Colonic mucosa (tissue), 4 donors: ENCODE measurements around the gene SPATA13. TPM values are rescaled to one million over a fixed set of nuclear protein-coding genes. Genes with fewer than 3 reads are reported as not detected.
"Not testable (repeated sequence)": the region's sequence is repeated elsewhere in the genome, so short reads cannot be mapped to it uniquely, and the experiment has no call there.

Experiments used
- DNase-seq: peaks from one replicate; pipeline ENCODE4 v3.0.0-alpha.2; 2020
- H3K27ac ChIP-seq: fragments of 200-600 bp; one replicate; pipeline ENCODE4 v1.8.0; 2021
- H3K27me3 ChIP-seq: fragments of 200-600 bp; one replicate; pipeline ENCODE4 v1.8.0; 2021
- H3K36me3 ChIP-seq: fragments of 200-600 bp; one replicate; pipeline ENCODE4 v1.8.0; 2021
- H3K4me1 ChIP-seq: fragments of 200-600 bp; one replicate; pipeline ENCODE4 v1.8.0; 2021; ENCODE audit warnings: mild to moderate bottlenecking
- H3K4me3 ChIP-seq: fragments of 200-600 bp; one replicate; pipeline ENCODE4 v1.8.0; 2021
- H3K9ac ChIP-seq, 2 donors: one replicate each; pipeline ENCODE4 v1.7.0; 2013; ENCODE audit warnings: control low read depth in 2 of 2, low read depth in 2 of 2, low read length in 2 of 2
- H3K9me3 ChIP-seq: fragments of 200-600 bp; one replicate; pipeline ENCODE4 v1.8.0; 2021
- intact Hi-C: fragments of 100-400 bp; cut with DNase I; formaldehyde crosslinking; loops from one replicate; pipeline ENCODE4 v1.14.1; 2022
- total RNA-seq, 2 donors: library from RNA; stranded (reverse); fragmentation: NEBNext Ultra II Directional in 1 of 2; extraction: Animal tissue kit (Norgen Biotek cat#: 25700) in 1 of 2; gene quantifications; one replicate each; pipeline ENCODE4 v1.2.1, GENCODE V29; 2021
- TF ChIP-seq, protein P1 (sequence below): fragments of 200-600 bp; IDR thresholded peaks from one replicate; pipeline ENCODE4 v1.8.0; 2022; ENCODE audit warnings: antibody characterized with exemption, mild to moderate bottlenecking
- donor health status: healthy.
- donor health status: DM: no; HTN: no; CAD: no.
- donor health status: DM: no; HTN: no; CAD: no.

The SPATA13 gene
- total RNA-seq, 2 donors from 2014 or later = 41.5 to 43.8 TPM

DNA sequence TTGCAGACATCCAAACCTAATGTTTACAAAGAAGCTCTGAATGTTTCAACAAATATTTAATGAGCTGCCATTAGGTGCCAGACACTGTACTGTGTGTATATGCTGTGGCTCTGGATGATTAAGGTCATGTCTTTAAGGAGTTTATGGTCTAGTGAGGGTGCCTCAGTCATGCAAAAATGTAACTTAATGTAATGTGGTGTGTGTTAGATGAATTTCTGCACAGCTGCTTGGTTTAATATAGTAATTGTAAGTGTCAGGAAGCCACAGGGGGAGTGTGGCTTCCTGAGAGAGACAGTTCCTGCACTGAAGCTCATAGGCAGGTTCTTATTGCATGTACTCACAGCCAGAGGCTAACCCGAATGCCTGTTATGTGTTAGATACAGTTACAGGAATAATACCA lies 43.3 kb downstream of the SPATA13 start:
- Histone ChIP-seq H3K9ac (no peak overlapping the region), H3K27me3 (no peaks in the 10 kb centered on the region), H3K27ac (no peak overlapping the region), H3K9me3 (no peaks in the 10 kb centered on the region), H3K36me3 (no peaks in the 10 kb centered on the region), H3K4me3 (no peak overlapping the region), H3K4me1 (no peaks in the 10 kb centered on the region)
- no peak for DNase-seq
- TF ChIP-seq, protein P1, sequence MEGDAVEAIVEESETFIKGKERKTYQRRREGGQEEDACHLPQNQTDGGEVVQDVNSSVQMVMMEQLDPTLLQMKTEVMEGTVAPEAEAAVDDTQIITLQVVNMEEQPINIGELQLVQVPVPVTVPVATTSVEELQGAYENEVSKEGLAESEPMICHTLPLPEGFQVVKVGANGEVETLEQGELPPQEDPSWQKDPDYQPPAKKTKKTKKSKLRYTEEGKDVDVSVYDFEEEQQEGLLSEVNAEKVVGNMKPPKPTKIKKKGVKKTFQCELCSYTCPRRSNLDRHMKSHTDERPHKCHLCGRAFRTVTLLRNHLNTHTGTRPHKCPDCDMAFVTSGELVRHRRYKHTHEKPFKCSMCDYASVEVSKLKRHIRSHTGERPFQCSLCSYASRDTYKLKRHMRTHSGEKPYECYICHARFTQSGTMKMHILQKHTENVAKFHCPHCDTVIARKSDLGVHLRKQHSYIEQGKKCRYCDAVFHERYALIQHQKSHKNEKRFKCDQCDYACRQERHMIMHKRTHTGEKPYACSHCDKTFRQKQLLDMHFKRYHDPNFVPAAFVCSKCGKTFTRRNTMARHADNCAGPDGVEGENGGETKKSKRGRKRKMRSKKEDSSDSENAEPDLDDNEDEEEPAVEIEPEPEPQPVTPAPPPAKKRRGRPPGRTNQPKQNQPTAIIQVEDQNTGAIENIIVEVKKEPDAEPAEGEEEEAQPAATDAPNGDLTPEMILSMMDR = no peak
- intact Hi-C loops = no loop called here

GRCh38 chr13:24205076-24205475 lies 44.6 kb downstream of the SPATA13 start:
- H3K27me3 ChIP-seq, H3K4me1 ChIP-seq, H3K9me3 ChIP-seq, H3K36me3 ChIP-seq, intact Hi-C loops, H3K27ac ChIP-seq, H3K9ac ChIP-seq, H3K4me3 ChIP-seq, DNase-seq: not testable (repeated sequence)

- Histone ChIP-seq H3K4me3 (no peak overlapping the region), H3K9ac (no peak overlapping the region), H3K9me3 (no peaks in the 10 kb centered on the region), H3K27ac (no peak overlapping the region), H3K36me3 (no peaks in the 10 kb centered on the region), H3K27me3 (no peaks in the 10 kb centered on the region), H3K4me1 (no peaks in the 10 kb centered on the region)
- intact Hi-C loops = no loop called here
- TF ChIP-seq, protein P1 = no peak
- DNase-seq = no peak
Measured at GRCh38 chr13:24207841-24208667, 47.5 kb downstream of the SPATA13 start.

DNA sequence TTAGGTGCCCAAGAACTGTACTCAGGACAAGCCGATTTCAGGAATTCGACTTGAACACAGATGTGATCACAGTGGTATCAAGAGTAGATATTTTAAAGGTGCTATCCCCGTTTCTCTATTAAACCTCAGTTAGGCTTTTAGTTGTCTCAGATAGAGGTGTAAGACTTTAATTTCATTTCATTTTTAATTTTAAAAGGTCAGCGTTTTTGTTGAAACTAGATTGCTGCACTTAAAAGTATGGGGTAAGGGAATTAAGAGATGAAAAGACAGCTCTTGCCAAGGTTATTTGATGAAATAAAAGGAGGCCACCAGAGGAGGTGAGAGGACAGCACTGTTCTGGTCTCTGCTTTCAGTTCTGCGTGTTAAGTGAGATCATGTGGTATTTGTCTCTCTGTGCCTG lies 48.6 kb downstream of the SPATA13 start:
- intact Hi-C loops = no loop called here
- no peaks in the 10 kb centered on the region for H3K4me1 ChIP-seq
- H3K27ac ChIP-seq = no peak overlapping the region
- TF ChIP-seq, protein P1 = no peak
- no peak overlapping the region for H3K9ac ChIP-seq
- H3K27me3 ChIP-seq = no peaks in the 10 kb centered on the region
- H3K9me3 ChIP-seq = no peaks in the 10 kb centered on the region
- no peak for DNase-seq
- H3K36me3 ChIP-seq = no peaks in the 10 kb centered on the region
- H3K4me3 ChIP-seq = no peak overlapping the region

GRCh38 chr13:24212254-24212653 lies 51.7 kb downstream of the SPATA13 start:
- TF ChIP-seq, protein P1 = no peak
- Histone ChIP-seq H3K9ac (no peak overlapping the region), H3K9me3 (no peaks in the 10 kb centered on the region), H3K4me3 (no peak overlapping the region), H3K4me1 (no peaks in the 10 kb centered on the region), H3K36me3 (no peaks in the 10 kb centered on the region), H3K27ac (no peak overlapping the region), H3K27me3 (no peaks in the 10 kb centered on the region)
- intact Hi-C loops = no loop called here
- DNase-seq = no peak

DNA sequence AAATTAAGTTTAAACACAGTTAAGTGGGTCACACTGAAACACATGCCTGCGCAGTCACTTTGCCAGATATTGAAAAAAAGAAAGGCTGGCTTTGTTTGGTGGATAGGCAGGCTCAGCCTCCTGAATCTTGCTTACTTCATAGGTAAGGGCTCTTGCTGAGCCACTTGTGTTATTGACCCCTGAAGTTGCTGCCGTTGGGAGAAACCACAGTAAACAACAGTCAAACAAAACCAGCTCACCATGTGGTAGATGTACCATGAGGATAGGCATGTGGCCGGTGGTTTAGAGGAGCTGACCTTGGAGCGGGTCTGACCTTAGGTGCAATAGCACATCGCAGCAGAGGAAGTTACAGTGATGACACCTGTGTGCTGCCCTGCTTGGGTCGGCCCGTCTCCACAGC lies 52.2 kb downstream of the SPATA13 start:
- H3K4me3 ChIP-seq = no peak overlapping the region
- H3K27ac ChIP-seq = no peak overlapping the region
- H3K9me3 ChIP-seq = no peaks in the 10 kb centered on the region
- H3K27me3 ChIP-seq = no peaks in the 10 kb centered on the region
- no peak for DNase-seq
- intact Hi-C loops = no loop called here
- no peaks in the 10 kb centered on the region for H3K4me1 ChIP-seq
- no peak overlapping the region for H3K9ac ChIP-seq
- H3K36me3 ChIP-seq = no peaks in the 10 kb centered on the region
- TF ChIP-seq, protein P1 = no peak
